ENCODE data around the gene ZNF354C. TPM values are rescaled to one million over a fixed set of nuclear protein-coding genes. Genes with fewer than 3 reads are reported as not detected.

Gene ZNF354C
- total RNA-seq, 4 donors from 2014 or later, result 5.0 to 7.9 (median 6.3) TPM

DNA sequence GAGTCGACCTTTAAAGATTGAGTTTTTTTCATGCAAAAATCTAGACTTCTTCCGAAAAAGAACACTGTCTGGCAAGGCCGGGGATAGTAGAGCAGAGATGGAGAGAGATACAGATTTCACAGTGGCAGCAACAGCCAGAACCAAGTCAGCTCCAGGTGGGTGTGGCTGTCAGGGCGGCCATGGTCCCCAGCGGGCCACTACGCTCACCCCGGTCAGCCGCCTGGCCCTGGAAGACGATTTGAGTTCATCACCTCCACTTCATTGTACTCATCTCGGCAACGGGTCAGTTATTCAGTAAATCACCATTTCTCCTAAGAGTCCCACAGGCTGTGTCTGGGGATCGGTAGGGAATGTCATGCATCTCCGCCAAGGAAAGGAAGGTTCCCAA, 53.0 kb downstream of the ZNF354C start:
- WGBS, result 89% methylated on average over 13 of the region's 13 CpGs
- Histone ChIP-seq H3K27ac (replicated peaks in 1 of 4) (no peak overlapping the region), H3K4me3 (no peak overlapping the region), H3K9me3 (peaks cover 0 to 92% (median 67%) of the 10 kb centered on the region in 4 donors), H3K27me3 (no peaks in the 10 kb centered on the region), H3K4me1 (no peaks in the 10 kb centered on the region), H3K36me3 (peaks cover 0 to 19% (median 3%) of the 10 kb centered on the region in 4 donors)
- TF ChIP-seq EP300 (IDR thresholded peaks at IDR 0.05) (no peak), POLR2AphosphoS5 (IDR thresholded peaks at IDR 0.05) (no peak)
- intact Hi-C loops (cut with DNase I), result no loop called here
- no peak for DNase-seq (ENCODE audit: extremely low spot score)

GRCh38 chr5:179113945-179114641, 53.9 kb downstream of the ZNF354C start:
- Histone ChIP-seq H3K9me3 (peaks cover 0 to 82% (median 58%) of the 10 kb centered on the region in 4 donors), H3K4me3 (no peak overlapping the region), H3K4me1 (no peaks in the 10 kb centered on the region), H3K27ac (replicated peaks in 1 of 4) (no peak overlapping the region), H3K36me3 (peaks cover 0 to 19% (median 3%) of the 10 kb centered on the region in 4 donors), H3K27me3 (no peaks in the 10 kb centered on the region)
- intact Hi-C loops (cut with DNase I), result no loop called here
- TF ChIP-seq POLR2A (IDR thresholded peaks at IDR 0.05; ENCODE audit: low read depth) (no peak), EP300 (IDR thresholded peaks at IDR 0.05) (no peak), POLR2AphosphoS5 (IDR thresholded peaks at IDR 0.05) (no peak)
- TF ChIP-seq, protein P1, sequence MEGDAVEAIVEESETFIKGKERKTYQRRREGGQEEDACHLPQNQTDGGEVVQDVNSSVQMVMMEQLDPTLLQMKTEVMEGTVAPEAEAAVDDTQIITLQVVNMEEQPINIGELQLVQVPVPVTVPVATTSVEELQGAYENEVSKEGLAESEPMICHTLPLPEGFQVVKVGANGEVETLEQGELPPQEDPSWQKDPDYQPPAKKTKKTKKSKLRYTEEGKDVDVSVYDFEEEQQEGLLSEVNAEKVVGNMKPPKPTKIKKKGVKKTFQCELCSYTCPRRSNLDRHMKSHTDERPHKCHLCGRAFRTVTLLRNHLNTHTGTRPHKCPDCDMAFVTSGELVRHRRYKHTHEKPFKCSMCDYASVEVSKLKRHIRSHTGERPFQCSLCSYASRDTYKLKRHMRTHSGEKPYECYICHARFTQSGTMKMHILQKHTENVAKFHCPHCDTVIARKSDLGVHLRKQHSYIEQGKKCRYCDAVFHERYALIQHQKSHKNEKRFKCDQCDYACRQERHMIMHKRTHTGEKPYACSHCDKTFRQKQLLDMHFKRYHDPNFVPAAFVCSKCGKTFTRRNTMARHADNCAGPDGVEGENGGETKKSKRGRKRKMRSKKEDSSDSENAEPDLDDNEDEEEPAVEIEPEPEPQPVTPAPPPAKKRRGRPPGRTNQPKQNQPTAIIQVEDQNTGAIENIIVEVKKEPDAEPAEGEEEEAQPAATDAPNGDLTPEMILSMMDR (IDR thresholded peaks at IDR 0.05), result no peak
- WGBS, result 92% methylated on average over 12 of the region's 12 CpGs
- peak; percentile 64 for DNase-seq (ENCODE audit: extremely low spot score)

DNA sequence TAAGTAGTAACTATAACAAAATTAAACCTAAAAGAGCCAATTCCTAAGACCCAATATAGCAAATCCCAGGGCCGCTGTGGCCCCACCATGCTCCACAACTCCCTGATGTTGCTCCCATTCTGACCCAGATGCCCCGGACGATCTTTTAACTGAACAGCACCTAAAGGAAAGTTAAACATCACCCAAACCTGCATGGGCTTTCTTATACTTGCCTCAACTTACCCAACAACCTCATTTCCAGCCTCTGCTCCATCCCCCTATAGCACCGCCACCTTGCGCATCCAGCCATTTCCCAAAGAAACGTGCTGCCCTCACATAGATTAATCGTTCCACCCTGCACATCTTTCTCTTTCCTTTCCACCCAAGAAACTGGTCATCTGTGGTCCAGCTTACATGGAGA, 54.6 kb downstream of the ZNF354C start:
- no peak overlapping the region for H3K27ac ChIP-seq (replicated peaks in 1 of 4)
- no peaks in the 10 kb centered on the region for H3K27me3 ChIP-seq
- no peak overlapping the region for H3K4me3 ChIP-seq
- TF ChIP-seq, protein P1 (IDR thresholded peaks at IDR 0.05), result no peak
- TF ChIP-seq EP300 (IDR thresholded peaks at IDR 0.05) (no peak), POLR2A (IDR thresholded peaks at IDR 0.05; ENCODE audit: low read depth) (no peak), POLR2AphosphoS5 (IDR thresholded peaks at IDR 0.05) (no peak)
- H3K9me3 ChIP-seq, result peaks cover 0 to 76% (median 51%) of the 10 kb centered on the region in 4 donors
- intact Hi-C loops (cut with DNase I), result no loop called here
- peaks cover 0 to 19% (median 3%) of the 10 kb centered on the region in 4 donors for H3K36me3 ChIP-seq
- H3K4me1 ChIP-seq, result no peaks in the 10 kb centered on the region
- DNase-seq (ENCODE audit: extremely low spot score), result peak; percentile 57
- 96% methylated on average over 7 of the region's 7 CpGs for WGBS

DNA sequence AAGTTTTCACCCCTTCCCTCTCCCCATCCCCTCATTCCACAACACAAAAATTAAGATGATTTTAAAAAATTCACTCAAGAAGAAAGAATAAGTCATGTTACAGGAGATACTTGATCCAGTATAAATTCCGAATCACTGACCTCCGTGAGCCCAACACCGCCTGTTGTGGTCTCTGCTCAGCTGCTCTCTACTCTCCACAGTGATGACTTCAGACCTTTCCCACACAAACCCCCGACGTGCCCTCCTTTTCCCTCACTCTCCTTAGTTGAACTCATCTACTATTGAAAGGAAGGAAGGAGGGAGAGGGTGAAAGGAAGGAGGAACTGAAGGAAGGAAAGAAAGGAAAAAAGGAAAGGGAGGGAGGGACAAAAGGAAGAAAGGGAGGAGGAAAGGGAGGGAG, 55.1 kb downstream of the ZNF354C start:
- H3K4me3 ChIP-seq, result no peak overlapping the region
- TF ChIP-seq POLR2AphosphoS5 (IDR thresholded peaks at IDR 0.05) (no peak), EP300 (IDR thresholded peaks at IDR 0.05) (no peak), POLR2A (IDR thresholded peaks at IDR 0.05; ENCODE audit: low read depth) (no peak)
- TF ChIP-seq, protein P1 (IDR thresholded peaks at IDR 0.05), result no peak
- peaks cover 0 to 19% (median 3%) of the 10 kb centered on the region in 4 donors for H3K36me3 ChIP-seq
- intact Hi-C loops (cut with DNase I), result no loop called here
- DNase-seq (ENCODE audit: extremely low spot score), result peak; percentile 78
- H3K4me1 ChIP-seq, result no peaks in the 10 kb centered on the region
- H3K27ac ChIP-seq (replicated peaks in 1 of 4), result no peak overlapping the region
- no peaks in the 10 kb centered on the region for H3K27me3 ChIP-seq
- WGBS, result 89% methylated on average over 5 of the region's 5 CpGs
- H3K9me3 ChIP-seq, result peaks cover 0 to 71% (median 47%) of the 10 kb centered on the region in 4 donors

DNA sequence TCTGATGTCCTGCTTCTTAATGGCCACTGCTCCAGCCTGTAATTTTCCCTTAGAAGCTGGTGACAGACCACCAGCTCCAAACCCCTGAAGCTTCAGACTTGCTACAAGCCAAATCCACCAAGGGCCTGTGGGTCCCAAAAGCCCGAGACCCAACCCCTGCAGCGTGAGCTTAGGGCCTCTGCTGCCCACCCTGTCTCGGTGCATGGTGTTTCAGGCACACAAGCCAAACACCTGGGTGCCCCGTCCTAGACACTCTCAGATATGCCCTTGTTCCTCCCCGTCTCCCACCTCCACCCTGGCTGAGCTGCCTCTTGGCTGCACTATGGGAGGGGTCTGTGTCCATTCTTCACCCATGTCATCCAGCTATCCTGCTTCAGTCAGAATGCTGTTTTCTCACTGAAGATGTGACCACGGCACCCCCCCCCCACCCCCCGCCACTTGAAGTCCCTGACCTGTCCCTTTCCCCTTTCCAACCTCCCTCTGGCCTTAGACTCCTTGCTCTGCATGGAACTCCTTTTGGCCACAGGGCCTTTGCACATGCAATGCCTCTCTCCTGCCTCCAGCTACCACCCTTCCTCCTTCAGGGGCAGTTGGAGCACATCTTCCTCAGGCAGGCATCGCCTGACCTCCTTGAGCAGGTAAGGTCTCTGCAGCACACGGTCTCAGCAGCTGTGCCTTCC, 55.8 kb downstream of the ZNF354C start:
- intact Hi-C loops (cut with DNase I), result no loop called here
- H3K9me3 ChIP-seq, result peaks cover 0 to 71% (median 44%) of the 10 kb centered on the region in 4 donors
- WGBS, result 93% methylated on average over 7 of the region's 9 CpGs

More for the DNA sequence above, 55.8 kb downstream of the ZNF354C start:
- no peak overlapping the region for H3K27ac ChIP-seq (replicated peaks in 1 of 4)
- no peak overlapping the region for H3K4me3 ChIP-seq
- DNase-seq (ENCODE audit: extremely low spot score), result peak; percentile 45
- TF ChIP-seq EP300 (IDR thresholded peaks at IDR 0.05) (no peak), POLR2AphosphoS5 (IDR thresholded peaks at IDR 0.05) (no peak)
- H3K4me1 ChIP-seq, result no peaks in the 10 kb centered on the region
- no peaks in the 10 kb centered on the region for H3K27me3 ChIP-seq
- H3K36me3 ChIP-seq, result peaks cover 0 to 26% (median 6%) of the 10 kb centered on the region in 4 donors

Measured in esophagus muscularis mucosa (tissue), 4 donors.